NCI-H1092 treated with DMSO at 0.1 percent for 48 hours (cell line): ENCODE results near the gene ANKH.

Source experiments
- DNase-seq: peaks from one replicate; lab custom pipeline; 2025; lab: John Stamatoyannopoulos, UW

ANKH gene

GRCh38 chr5:14759744-14760547 is 111.6 kb downstream of the ANKH start:
- no peak for DNase-seq

GRCh38 chr5:14757850-14758249 is 113.7 kb downstream of the ANKH start:
- DNase-seq, result no peak

GRCh38 chr5:14756478-14756877 is 115.1 kb downstream of the ANKH start:
- DNase-seq, result peak; percentile 20

GRCh38 chr5:14753947-14754346 is 117.6 kb downstream of the ANKH start:
- DNase-seq, result no peak

GRCh38 chr5:14753292-14753691 is 118.3 kb downstream of the ANKH start:
- no peak for DNase-seq

- DNase-seq, result no peak
These were observed 119.0 kb downstream of the ANKH start for GRCh38 chr5:14752497-14753071.

- DNase-seq, result no peak
These were observed 120.9 kb downstream of the ANKH start for GRCh38 chr5:14750712-14751111.

GRCh38 chr5:14749579-14750101 is 121.9 kb downstream of the ANKH start:
- DNase-seq, result no peak

GRCh38 chr5:14748180-14748900 is 123.2 kb downstream of the ANKH start:
- no peak for DNase-seq

- no peak for DNase-seq
These were observed 125.8 kb downstream of the ANKH start for GRCh38 chr5:14745753-14746152.

- no peak for DNase-seq
These were observed 126.4 kb downstream of the ANKH start for GRCh38 chr5:14745188-14745563.

- no peak for DNase-seq
These were observed 127.0 kb downstream of the ANKH start for GRCh38 chr5:14744296-14745187.

GRCh38 chr5:14743601-14744295 is 127.8 kb downstream of the ANKH start:
- no peak for DNase-seq

GRCh38 chr5:14742498-14742897 is 129.1 kb downstream of the ANKH start:
- no peak for DNase-seq

- DNase-seq, result no peak
These were observed 129.7 kb downstream of the ANKH start for GRCh38 chr5:14741801-14742440.

GRCh38 chr5:14741131-14741530 is 130.4 kb downstream of the ANKH start:
- no peak for DNase-seq

GRCh38 chr5:14739981-14740380 is 131.6 kb downstream of the ANKH start:
- DNase-seq, result no peak

- no peak for DNase-seq
These were observed 132.0 kb downstream of the ANKH start for GRCh38 chr5:14739538-14739937.

- no peak for DNase-seq
These were observed 133.5 kb downstream of the ANKH start for GRCh38 chr5:14738050-14738449.

GRCh38 chr5:14737291-14737690 is 134.3 kb downstream of the ANKH start:
- no peak for DNase-seq

GRCh38 chr5:14735944-14736343 is 135.6 kb downstream of the ANKH start:
- no peak for DNase-seq
